22Rv1 (cell line): Measurements from ENCODE around the gene PHTF2.

Source experiments
- CTCF ChIP-seq: fragments of 450-650 bp; IDR thresholded peaks from 2 replicates; pipeline ENCODE4 v1.5.1; 2017; ENCODE audit warnings: mild to moderate bottlenecking
- ZFX ChIP-seq: fragments of 450-650 bp; IDR thresholded peaks from 2 replicates; pipeline ENCODE4 v1.6.1; 2017; ENCODE audit warnings: antibody characterized with exemption, borderline replicate concordance

- TF ChIP-seq CTCF (no peak), ZFX (no peak)
Measured at GRCh38 chr7:77918676-77919075, 120.1 kb downstream of the PHTF2 start.
